Astrocyte of the spinal cord (primary cell): ENCODE data around the gene DPY19L1.
"Not testable (repeated sequence)": the region's sequence is repeated elsewhere in the genome, so short reads cannot be mapped to it uniquely, and the experiment has no call there.

Experiments used
- DNase-seq: peaks from one replicate; pipeline ENCODE4 v3.0.0; 2011; ENCODE audit warnings: low read depth, low spot score
- H3K4me3 ChIP-seq: 2 replicates; pipeline ENCODE4 v1.5.1; 2011; ENCODE audit warnings: low read depth, mild to moderate bottlenecking, low read length, moderate library complexity
- CTCF ChIP-seq: IDR thresholded peaks from 2 replicates; pipeline ENCODE4 v1.5.1; 2012; ENCODE audit warnings: low read depth, mild to moderate bottlenecking, low read length, inconsistent platforms
- in situ Hi-C: cut with HindIII; loops from 2 replicates; pipeline ENCODE4 v1.10.0; 2017; ENCODE audit warnings: low sequenced_read_pairs

DPY19L1 gene

GRCh38 chr7:34931739-34932138 is 105.5 kb downstream of the DPY19L1 start:
- no peak for TF ChIP-seq CTCF
- H3K4me3 ChIP-seq = no peak overlapping the region
- no peak for DNase-seq
- in situ Hi-C loops = no loop called here

- DNase-seq, H3K4me3 ChIP-seq, in situ Hi-C loops: not testable (repeated sequence)
Measured at GRCh38 chr7:34929783-34930182, 107.5 kb downstream of the DPY19L1 start.

GRCh38 chr7:34928560-34928959 is 108.7 kb downstream of the DPY19L1 start:
- no peak overlapping the region for H3K4me3 ChIP-seq
- in situ Hi-C loops = no loop called here
- TF ChIP-seq CTCF = no peak
- DNase-seq = no peak

- TF ChIP-seq CTCF = peak; percentile 61
- in situ Hi-C loops = no loop called here
- no peak overlapping the region for H3K4me3 ChIP-seq
- peak; percentile 13 for DNase-seq
Measured at GRCh38 chr7:34928052-34928451, 109.2 kb downstream of the DPY19L1 start.

- in situ Hi-C loops, H3K4me3 ChIP-seq, DNase-seq: not testable (repeated sequence)
Measured at GRCh38 chr7:34920470-34920869, 116.8 kb downstream of the DPY19L1 start.

GRCh38 chr7:34919038-34919437 is 118.2 kb downstream of the DPY19L1 start:
- in situ Hi-C loops, DNase-seq, H3K4me3 ChIP-seq: not testable (repeated sequence)

GRCh38 chr7:34918198-34918861 is 119.0 kb downstream of the DPY19L1 start:
- H3K4me3 ChIP-seq, in situ Hi-C loops: not testable (repeated sequence)

GRCh38 chr7:34917515-34917914 is 119.8 kb downstream of the DPY19L1 start:
- H3K4me3 ChIP-seq, in situ Hi-C loops, DNase-seq: not testable (repeated sequence)

More at GRCh38 chr7:34918198-34918861, 119.0 kb downstream of the DPY19L1 start:
- peak; percentile 2 for DNase-seq

GRCh38 chr7:34916267-34916666 is 121.0 kb downstream of the DPY19L1 start:
- DNase-seq = no peak
- TF ChIP-seq CTCF = no peak
- in situ Hi-C loops = no loop called here
- H3K4me3 ChIP-seq = no peak overlapping the region
